ENCODE measurements around the gene FAM3B. TPM values are rescaled to one million over a fixed set of nuclear protein-coding genes. Genes with fewer than 3 reads are reported as not detected.

The FAM3B gene
- polyA plus RNA-seq, 3 donors, result 4.4 to 53.6 (median 6.8) TPM

- no peak overlapping the region for H3K27ac ChIP-seq (ENCODE audit: low read depth, low read length)
- 87 to 94% (median 94%) methylated on average over 6 of the region's 6 CpGs for WGBS, 3 donors
Observed at GRCh38 chr21:41315726-41316125, 875 bp upstream of the FAM3B start.

- no peak overlapping the region for H3K27ac ChIP-seq (ENCODE audit: low read depth, low read length)
Observed at GRCh38 chr21:41317063-41317392, 427 bp downstream of the FAM3B start.

GRCh38 chr21:41317458-41317857, 857 bp downstream of the FAM3B start:
- 33 to 75% (median 72%) methylated on average over 10 of the region's 10 CpGs for WGBS, 3 donors
- H3K27ac ChIP-seq (ENCODE audit: low read depth, low read length), result no peak overlapping the region

More at GRCh38 chr21:41317063-41317392, 427 bp downstream of the FAM3B start:
- WGBS, 3 donors, result 2 to 9% (median 8%) methylated on average over 19 of the region's 19 CpGs

GRCh38 chr21:41318218-41318617, 1.6 kb downstream of the FAM3B start:
- no peak overlapping the region for H3K27ac ChIP-seq (ENCODE audit: low read depth, low read length)
- 70 to 93% (median 92%) methylated on average over 9 of the region's 9 CpGs for WGBS, 3 donors

- no peak overlapping the region for H3K27ac ChIP-seq (ENCODE audit: low read depth, low read length)
Observed at GRCh38 chr21:41319273-41319672, 2.7 kb downstream of the FAM3B start.

GRCh38 chr21:41321211-41321907, 4.8 kb downstream of the FAM3B start:
- WGBS, 3 donors, result 53 to 86% (median 86%) methylated on average over 20 of the region's 20 CpGs
- no peak overlapping the region for H3K27ac ChIP-seq (ENCODE audit: low read depth, low read length)

More at GRCh38 chr21:41319273-41319672, 2.7 kb downstream of the FAM3B start:
- 81 to 89% (median 84%) methylated on average over 7 of the region's 7 CpGs for WGBS, 3 donors

GRCh38 chr21:41321908-41322495, 5.4 kb downstream of the FAM3B start:
- 31 to 88% (median 85%) methylated on average over 7 of the region's 7 CpGs for WGBS, 3 donors
- H3K27ac ChIP-seq (ENCODE audit: low read depth, low read length), result no peak overlapping the region

GRCh38 chr21:41322496-41323382, 6.1 kb downstream of the FAM3B start:
- H3K27ac ChIP-seq (ENCODE audit: low read depth, low read length), result no peak overlapping the region
- WGBS, 3 donors, result 36 to 89% (median 87%) methylated on average over 23 of the region's 23 CpGs

- no peak overlapping the region for H3K27ac ChIP-seq (ENCODE audit: low read depth, low read length)
Observed at GRCh38 chr21:41325138-41325912, 8.7 kb downstream of the FAM3B start.

GRCh38 chr21:41326414-41327080, 9.9 kb downstream of the FAM3B start:
- 69 to 91% (median 88%) methylated on average over 13 of the region's 13 CpGs for WGBS, 3 donors
- no peak overlapping the region for H3K27ac ChIP-seq (ENCODE audit: low read depth, low read length)

More at GRCh38 chr21:41325138-41325912, 8.7 kb downstream of the FAM3B start:
- WGBS, 3 donors, result 57 to 81% (median 73%) methylated on average over 7 of the region's 7 CpGs

- no peak overlapping the region for H3K27ac ChIP-seq (ENCODE audit: low read depth, low read length)
- WGBS, 3 donors, result 84 to 87% (median 84%) methylated on average over 8 of the region's 8 CpGs
Observed at GRCh38 chr21:41327753-41328152, 11.2 kb downstream of the FAM3B start.

- no peak overlapping the region for H3K27ac ChIP-seq (ENCODE audit: low read depth, low read length)
- WGBS, 3 donors, result 80 to 81% (median 81%) methylated on average over 16 of the region's 16 CpGs
Observed at GRCh38 chr21:41328660-41329607, 12.3 kb downstream of the FAM3B start.

- WGBS, 3 donors, result 97 to 100% (median 100%) methylated on average over 1 of the region's 1 CpG
- no peak overlapping the region for H3K27ac ChIP-seq (ENCODE audit: low read depth, low read length)
Observed at GRCh38 chr21:41333752-41334151, 17.2 kb downstream of the FAM3B start.

- no peak overlapping the region for H3K27ac ChIP-seq (ENCODE audit: low read depth, low read length)
- 93 to 99% (median 95%) methylated on average over 3 of the region's 3 CpGs for WGBS, 3 donors
Observed at GRCh38 chr21:41337515-41337914, 20.9 kb downstream of the FAM3B start.

- no peak overlapping the region for H3K27ac ChIP-seq (ENCODE audit: low read depth, low read length)
- WGBS, 3 donors, result 87 to 93% (median 93%) methylated on average over 8 of the region's 8 CpGs
Observed at GRCh38 chr21:41338455-41338854, 21.9 kb downstream of the FAM3B start.

GRCh38 chr21:41342035-41342434, 25.4 kb downstream of the FAM3B start:
- WGBS, 3 donors, result 88 to 98% (median 92%) methylated on average over 4 of the region's 4 CpGs

GRCh38 chr21:41344146-41344545, 27.5 kb downstream of the FAM3B start:
- 84 to 92% (median 91%) methylated on average over 9 of the region's 9 CpGs for WGBS, 3 donors
- no peak overlapping the region for H3K27ac ChIP-seq (ENCODE audit: low read depth, low read length)

More at GRCh38 chr21:41342035-41342434, 25.4 kb downstream of the FAM3B start:
- no peak overlapping the region for H3K27ac ChIP-seq (ENCODE audit: low read depth, low read length)

Measured in adipose tissue (tissue), 3 donors.